SH-SY5Y (cell line): ENCODE data around the gene CORT.

Source experiments
- GATA2 ChIP-seq: IDR thresholded peaks from 2 replicates; pipeline ENCODE4 v1.6.1; 2011; ENCODE audit warnings: mild to moderate bottlenecking, low read depth, low read length
- GATA3 ChIP-seq: IDR thresholded peaks from 2 replicates; pipeline ENCODE4 v1.6.1; 2011; ENCODE audit warnings: low read depth, mild to moderate bottlenecking, low read length, moderate library complexity

GRCh38 chr1:10484521-10484920 lies 34.7 kb downstream of the CORT start:
- no peak for TF ChIP-seq GATA2
- no peak for TF ChIP-seq GATA3
